Astrocyte (in vitro differentiated cells and primary cell): ENCODE results near the gene YPEL1.

Experiments used
- CTCF ChIP-seq: IDR thresholded peaks from 2 replicates; pipeline ENCODE4 v1.5.1; 2011; ENCODE audit warnings: low read depth, mild to moderate bottlenecking, inconsistent platforms, low read length, moderate library complexity; ENCODE audit not compliant: insufficient read depth
- EZH2 ChIP-seq: IDR thresholded peaks from 2 replicates; pipeline ENCODE4 v1.6.1; 2012; ENCODE audit warnings: mild to moderate bottlenecking, low read length, inconsistent platforms; ENCODE audit not compliant: insufficient read depth

- TF ChIP-seq CTCF, result no peak
- TF ChIP-seq EZH2, result no peak
Observed at GRCh38 chr22:21697021-21697771, 38.4 kb downstream of the YPEL1 start.
